ENCODE data around the gene GTF3A.

DNA sequence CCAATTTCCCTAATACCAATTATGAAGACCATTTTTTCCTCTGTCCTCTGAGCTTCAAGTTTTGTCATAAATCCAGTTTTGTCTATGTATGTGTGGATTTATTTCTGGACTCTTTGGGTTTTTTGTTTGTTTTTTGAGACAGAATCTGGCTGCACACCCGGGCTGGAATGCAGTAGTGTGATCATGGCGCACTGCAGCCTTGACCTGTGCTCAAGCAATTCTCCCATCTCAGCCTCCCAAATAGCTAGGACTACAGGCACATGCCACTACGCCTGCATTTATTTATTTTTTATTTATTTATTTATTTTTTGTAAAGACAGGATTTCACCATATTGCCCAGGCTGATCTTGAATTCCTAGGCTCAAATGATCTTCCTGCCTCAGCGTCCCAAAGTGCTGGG is 45.3 kb upstream of the GTF3A start:
- TF ChIP-seq CTCF (conservative IDR thresholded peaks at IDR 0.05; ENCODE audit: low read length): no peak
- no peak for TF ChIP-seq EZH2phosphoT487 (IDR thresholded peaks at IDR 0.05; ENCODE audit: borderline replicate concordance, low read depth, low read length)
